ENCODE results near the gene TAPT1.
"Not testable (repeated sequence)": the region's sequence is repeated elsewhere in the genome, so short reads cannot be mapped to it uniquely, and the experiment has no call there.

The TAPT1 gene

DNA sequence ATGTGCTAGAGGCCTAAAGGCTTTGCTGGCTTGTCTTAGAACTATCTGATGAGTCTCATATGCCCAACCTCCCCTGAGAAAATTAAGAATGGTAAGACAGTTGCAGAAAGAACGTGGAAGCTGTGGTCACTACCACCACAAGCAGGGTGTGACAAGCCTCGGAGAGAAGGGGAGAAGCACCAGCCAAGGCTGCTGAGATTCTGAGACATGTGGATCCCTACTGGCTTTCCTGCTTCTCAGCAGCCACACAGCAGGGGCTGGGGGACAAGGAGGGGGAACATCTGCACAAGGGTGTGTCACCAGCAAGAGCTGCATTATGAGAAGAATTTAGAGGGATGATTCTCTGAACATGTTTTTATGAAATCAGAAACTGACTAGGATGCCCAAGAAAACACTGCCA lies 19.4 kb downstream of the TAPT1 start:
- DNase-seq, result no peak

DNA sequence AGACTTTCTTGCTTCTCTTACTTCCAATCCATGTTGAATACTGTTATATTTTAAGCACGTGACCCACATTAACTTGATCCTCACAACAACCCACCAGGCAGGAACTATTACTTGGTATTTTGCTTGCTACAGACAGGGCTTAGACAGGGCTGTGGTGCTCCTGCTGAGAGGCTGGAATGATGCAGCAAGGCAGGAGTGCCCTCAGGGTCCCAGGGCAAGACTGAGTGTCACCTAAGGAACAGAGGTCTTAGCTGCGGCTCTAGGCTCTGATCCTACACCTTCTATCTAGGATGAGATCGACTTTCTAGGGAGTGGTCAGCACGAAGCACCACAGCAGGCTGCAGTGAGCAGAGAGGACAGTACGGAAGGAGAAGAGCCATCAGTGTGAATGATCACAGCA lies 20.0 kb downstream of the TAPT1 start:
- DNase-seq, result no peak

DNA sequence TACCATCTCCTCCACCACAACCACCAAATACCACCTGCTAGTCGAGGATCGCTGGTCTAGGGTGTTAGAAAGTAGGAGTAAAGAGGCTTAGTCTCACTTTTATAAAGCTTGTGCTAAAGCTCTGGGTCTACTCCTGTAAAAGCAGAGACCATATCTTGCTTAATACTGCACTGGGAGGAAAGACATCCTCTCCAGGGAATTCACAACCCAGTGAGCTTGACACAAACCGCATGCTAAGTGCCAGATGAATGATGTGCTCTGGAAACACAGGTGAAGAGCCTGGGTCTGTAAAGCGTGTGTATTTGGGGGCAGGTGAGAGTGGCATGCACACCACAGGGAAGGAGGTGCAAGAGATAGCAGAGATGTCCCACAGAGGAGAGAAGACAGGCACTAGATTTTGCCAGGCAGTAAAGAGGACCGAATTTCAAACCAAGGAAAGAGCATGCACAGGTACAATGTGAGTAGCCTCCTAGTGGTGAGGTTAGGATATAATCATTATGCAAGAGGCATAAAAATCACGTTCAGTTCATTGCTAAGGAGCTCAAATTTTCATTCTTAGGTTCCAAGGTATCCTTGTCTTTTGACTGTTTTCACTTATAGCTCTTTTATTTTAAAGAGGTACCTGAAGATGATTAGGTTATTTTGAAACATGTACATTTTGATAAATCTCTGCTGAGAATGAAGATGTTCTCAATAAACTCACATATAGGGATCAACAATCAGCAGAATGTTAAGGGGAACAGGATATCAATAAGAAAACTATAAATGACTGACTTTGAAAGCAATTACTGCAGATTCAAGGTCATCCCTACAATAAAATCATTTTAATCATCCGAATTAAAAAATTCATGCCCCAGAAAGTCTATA lies 20.7 kb downstream of the TAPT1 start:
- DNase-seq, result no peak

DNA sequence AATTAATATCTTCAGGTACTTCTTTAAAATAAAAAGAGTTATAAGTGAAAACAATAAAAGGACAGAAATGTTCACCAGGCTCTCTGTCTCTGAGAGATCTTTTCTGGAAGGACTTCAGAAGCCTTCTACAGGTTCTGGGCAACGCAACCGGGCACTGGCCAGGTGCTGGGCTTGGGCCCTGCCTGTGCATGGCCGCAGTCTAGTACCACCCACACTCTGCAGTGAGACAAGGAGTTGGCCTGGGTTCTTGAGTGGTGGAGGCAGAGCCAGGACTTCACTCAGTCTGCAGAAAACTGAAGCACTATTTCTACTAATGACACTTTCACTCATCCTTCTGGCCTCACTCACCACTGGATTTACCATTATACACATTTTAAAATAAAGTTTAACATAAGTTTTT lies 21.8 kb downstream of the TAPT1 start:
- no peak for DNase-seq

DNA sequence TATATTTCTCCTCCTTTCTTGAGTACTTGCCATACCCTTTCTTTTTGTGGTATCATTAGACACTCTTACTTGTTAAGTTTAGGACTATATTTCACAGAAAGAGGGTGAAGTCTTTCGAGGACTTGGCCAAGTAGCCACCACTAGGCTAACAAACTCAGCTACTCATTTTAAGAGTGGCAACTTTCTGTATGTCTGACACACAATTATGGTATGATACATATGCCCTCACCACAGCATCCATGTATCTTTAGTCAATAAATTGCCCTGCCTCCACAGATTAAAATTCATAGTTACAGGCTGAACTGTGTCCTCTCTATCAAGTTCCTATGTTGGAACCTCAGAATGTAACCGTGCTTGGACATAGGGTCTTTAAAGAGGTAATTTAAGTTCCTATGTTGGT lies 23.2 kb downstream of the TAPT1 start:
- DNase-seq, result no peak

DNA sequence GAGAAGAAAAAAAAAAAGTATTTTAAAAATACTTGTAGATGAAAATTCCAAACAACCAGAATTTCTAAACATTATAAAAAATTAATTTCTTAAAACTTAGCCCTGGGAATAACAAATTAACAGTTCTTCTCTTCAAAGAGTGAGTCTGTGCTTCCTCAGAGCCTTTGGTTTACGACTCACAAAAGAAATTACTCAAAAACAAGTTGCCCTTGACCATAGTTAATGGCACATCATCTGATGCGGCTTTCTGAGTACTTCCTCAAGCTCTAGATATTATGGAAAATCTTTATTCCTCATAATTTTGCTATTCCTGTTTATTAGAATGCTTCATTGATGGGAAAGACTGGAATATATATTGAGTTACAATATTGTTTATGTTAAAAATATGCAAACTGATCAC lies 23.7 kb downstream of the TAPT1 start:
- no peak for DNase-seq

DNA sequence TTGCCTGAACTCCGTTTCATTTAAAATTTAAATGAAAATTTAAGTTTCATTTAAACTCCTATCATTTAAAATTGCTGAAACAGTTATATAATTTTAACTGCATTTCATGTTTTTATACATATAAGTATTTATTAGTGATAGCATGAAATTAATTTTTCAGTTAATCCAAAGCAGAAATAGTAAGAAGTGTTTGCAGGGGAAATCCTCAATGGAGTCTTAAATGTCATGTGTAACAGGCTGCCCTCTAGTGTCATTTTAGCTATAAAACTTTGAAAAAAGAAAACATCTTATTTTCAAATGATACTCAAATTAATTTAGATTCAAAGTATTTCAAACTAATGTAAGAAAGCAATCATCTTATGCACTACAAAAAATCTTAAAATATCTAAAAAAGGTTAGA lies 27.2 kb downstream of the TAPT1 start:
- peak; percentile 30 for DNase-seq

DNA sequence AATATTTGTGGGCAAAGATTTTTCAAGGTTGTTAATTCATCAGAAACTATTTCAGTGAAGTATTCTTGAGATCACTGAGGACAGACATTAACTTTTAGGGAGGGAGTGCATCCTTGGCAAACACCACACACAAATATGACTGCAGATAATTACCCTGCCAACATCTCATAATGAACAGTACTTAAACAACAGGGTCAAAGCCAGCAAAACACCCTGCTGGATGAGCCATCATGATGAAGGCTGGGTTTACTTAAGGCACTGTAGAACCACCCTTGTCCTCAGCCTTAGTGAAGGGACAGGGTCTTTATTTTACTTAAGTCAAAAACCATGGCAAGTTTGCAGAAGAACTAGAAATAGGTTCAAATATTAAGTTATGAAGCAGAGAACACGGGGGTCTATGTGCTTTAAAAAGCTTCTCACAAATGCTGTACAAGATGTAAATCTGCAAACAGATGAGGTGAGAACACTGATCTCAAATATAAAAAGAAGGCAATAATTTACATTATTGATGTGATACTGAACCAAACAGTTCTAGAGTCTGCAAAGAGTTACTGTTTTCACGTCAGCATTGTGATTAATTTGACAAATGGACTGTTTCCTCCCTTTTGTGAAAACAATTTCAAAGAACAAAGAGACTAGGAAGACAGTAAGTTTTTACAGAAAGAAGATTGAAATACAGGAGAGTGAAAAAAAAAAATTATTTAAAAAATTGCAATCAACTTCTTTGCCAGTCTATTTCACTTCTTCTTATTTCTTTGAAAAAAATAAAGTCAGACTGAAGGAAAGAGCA lies 28.2 kb downstream of the TAPT1 start:
- DNase-seq, result no peak

DNA sequence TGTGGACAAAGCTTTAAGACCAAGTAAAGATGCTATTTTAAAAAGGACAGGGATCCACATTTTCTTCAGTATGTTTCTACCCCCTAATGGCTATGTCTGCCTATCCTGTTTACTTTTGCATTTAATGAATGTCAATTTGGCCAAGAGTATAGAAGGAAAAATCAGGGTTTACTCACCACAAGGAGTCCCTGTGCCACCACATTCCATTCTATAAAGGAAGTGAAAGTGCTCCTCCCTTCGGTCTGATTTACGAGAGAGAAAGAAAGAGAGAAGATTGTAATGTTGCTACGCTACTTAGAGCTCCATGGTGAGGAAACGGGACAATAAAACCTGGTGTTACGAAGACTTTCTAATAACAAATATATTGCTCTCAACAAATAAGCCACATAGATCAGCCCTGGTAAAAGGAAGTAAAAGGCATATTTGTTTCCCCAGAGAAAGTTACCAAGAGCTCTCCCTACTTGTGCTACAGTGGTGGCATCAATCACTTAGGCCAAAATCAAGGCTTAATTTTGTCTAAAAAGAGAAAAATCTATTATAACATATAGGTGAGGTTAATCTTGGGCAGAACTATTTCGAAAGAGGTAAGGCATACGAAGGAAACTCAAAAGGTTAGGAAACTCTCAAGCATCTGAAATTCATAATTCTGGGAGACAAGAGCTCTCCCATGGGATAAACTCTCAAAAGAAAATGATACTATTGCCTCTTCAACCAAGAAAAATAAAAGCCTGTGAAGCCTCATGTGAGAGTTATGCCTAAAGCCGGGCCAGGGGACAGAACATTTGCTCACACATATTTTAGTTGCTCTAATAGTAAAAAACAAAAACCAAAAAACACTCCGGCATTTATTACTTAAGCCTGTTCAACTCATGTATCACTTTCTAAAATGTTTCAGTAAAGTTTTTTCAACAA lies 29.5 kb downstream of the TAPT1 start:
- peak; percentile 71 for DNase-seq

DNA sequence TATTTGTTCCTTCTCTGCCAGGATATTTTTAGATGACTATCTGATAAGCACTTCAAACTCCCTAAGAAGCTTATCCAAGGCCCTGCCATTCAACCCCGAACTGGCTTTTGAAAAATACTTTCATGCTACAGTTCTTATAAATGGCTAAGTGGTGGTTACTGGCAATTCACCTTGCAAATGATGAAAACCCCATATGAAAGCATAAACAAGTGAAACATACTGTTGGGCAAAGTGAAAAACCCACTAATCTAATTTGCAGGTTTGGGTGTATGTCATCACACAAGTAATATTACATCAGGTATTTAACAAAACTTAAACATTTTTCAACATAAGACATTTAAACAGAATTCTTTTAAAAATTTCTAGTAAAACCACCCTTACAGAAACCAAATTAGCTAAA lies 31.1 kb downstream of the TAPT1 start:
- DNase-seq, result no peak

DNA sequence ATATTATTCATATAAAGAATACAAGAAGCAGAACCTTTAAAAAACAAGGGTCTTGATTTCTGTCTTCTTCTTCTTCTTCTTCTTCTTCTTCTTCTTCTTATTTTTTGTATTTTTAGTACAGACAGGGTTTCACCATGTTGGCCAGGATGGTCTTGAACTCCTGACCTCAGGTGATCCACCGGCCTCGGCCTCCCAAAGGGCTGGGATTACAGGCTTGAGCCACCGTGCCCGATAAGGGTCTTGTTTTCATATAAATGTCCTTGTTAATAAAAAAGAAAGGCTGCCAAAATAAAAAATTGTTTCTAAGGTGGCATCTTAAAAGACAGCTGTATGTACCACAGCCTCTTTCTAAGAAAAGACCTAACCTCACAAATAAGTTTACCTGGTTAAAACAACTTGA lies 31.5 kb downstream of the TAPT1 start:
- not testable (repeated sequence) for DNase-seq

DNA sequence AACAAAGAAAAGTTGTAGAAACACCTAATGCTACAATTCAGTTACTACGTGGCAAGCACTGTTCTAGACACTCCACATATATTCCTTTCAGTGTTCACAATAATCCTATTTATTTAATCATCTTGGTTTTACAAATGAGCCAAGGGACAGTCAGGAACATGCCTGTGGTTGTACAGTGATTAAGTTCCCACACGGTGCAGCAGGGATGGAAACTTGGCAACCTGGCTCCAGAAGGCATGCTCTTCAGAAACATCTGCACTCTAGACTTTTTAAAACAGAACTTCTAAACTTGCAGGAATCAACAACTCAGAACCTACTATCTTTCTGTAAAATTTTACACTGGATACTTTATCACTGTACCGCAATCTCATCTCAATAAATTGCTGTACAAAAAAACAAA lies 32.1 kb downstream of the TAPT1 start:
- peak; percentile 61 for DNase-seq

DNA sequence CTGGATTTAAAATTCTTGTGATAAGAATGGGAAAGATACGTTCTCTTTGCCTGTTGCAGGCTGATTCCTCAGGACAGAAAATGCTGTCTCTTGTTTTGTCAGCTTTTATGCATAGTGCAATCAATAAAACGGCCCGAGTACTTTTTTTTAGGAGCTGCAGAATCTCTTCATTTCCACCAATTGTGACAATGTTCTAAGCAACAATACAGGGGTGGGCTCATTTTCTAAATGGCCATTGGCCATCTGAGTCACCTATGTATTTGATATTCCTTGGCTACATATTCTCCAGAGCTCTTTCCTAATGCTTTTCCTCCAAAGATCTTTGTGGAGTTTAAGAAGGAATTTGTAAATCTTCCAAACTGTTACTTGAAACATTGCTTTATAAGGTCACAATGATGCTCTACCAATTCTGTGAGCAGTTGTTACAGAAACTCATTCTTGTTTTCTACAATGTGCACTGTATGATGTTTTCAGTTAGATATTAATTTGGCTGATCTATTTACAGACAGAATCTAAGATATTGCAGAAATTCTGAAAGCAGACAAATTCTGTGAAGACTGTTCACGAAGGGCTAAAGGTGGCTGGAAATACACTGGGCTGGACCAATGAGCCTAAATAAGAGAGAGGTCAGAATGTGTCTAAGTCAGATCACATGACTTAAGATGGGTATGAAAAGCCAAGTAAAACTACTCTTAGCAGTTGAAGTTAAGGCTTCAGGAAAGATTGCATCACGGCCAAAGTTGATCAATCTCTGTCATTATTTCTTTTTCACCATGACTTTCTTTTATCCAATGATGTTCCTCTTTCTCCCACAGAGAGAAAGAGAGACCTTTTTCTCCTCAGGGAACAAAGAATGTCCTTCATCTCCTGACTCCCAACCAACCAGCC lies 33.4 kb downstream of the TAPT1 start:
- DNase-seq, result peak; percentile 46

DNA sequence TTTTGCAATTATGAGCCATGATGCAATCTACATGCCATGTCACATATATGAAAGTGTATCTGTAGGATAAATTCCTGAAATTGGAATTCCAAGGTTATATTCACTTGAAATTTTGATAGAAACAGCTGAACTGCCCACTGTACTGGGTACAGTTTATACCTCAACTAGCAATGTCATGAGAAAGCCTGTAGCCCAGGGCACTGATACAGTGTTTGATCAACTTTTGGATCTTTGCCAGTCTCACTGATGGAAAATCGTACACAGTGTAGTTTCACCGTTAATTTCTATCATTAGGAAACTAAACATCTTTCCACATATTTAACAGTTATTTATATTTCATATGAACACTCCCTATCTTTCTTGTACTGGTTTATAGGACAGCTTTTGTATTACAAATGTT lies 34.2 kb downstream of the TAPT1 start:
- DNase-seq, result no peak

DNA sequence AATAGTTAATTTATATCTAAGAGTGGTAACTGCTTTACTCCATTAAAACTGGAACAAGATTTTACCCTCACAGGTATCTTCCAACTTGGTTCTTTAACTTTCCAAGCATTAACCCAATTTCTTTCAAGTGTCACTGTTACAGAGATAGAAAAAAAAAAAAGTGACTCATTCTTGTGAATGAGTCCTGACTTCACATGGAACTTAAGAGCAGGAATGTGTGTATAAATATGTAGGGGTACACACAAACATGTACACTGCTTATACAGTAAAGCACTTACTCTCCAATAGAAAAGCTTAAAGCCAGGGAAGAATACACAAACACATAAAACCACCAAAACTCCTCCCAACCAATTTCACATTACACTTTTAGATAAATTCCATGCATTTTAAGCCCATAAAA lies 38.8 kb downstream of the TAPT1 start:
- DNase-seq, result no peak

DNA sequence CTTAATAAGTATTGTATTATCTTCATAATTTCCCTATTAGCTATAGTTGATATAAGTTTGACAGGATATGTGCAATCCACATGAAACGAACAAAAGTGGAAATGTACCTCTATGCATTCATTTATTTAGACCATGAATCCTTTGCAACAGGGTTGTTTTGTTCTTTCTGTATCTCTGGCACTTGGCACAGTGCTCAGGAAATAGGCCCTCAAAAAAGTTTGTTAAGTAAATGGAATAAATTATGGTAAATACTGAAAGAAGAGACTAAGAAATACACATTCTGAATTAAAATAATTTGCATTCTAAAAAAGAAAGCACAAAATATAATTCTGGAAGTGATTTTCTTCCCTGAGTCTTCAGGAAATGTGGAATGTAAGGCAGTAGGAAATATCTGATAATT lies 39.3 kb downstream of the TAPT1 start:
- no peak for DNase-seq

DNA sequence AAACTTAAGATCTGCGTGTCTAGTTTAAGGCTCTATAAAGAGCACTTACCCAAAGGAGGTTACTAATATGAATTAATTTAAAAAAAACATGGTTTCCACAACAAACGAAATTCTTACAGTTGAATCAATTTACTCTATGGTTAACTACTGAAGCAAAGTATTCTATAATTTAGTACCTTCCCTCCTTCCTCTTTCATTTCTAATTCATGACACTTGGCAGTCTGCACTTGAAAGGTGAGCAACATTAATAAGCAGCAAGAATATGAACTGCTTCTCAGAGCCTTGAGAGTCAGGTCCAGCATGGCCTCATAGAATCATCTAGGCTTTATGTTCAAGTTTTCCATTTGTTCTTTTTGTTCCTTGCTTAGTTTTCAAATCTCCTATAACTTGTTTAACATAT lies 42.7 kb downstream of the TAPT1 start:
- DNase-seq, result no peak

DNA sequence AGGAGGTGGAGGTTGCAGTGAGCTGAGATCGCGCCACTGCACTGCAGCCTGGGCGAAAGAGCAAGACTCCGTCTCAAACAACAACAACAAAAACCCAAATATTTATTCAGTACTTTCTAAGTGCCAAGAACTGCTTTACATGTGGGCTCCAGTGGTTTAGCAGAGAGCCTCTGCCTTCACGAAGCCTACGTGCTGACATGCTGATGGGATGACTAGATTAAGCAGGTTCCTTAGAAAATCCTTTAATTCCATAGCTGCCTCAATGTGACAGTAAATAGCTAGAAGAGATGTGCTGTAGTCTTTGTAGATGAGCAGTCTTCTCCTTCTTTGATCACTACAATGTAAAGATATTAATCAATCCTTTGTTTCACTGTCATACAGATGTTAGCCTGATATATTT lies 49.6 kb downstream of the TAPT1 start:
- no peak for DNase-seq

DNA sequence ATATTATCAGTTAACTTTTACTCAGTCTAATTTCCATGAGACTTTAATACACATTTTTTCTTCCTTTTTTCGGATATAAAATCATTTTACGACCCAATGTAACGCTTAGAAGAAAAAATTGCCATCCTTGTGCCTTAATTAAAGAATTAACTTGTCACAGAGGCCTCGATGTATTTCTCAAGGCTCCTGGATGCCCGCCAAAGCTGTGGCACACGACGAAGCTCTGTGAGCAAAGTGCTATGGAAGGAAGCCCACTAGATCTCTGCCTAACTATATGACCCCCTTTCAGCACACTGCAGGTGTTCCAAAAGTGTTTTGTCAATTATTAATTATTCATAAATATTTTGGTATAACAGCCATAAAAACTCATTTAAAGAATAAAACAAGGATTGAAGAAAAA lies 54.4 kb downstream of the TAPT1 start:
- DNase-seq, result no peak

DNA sequence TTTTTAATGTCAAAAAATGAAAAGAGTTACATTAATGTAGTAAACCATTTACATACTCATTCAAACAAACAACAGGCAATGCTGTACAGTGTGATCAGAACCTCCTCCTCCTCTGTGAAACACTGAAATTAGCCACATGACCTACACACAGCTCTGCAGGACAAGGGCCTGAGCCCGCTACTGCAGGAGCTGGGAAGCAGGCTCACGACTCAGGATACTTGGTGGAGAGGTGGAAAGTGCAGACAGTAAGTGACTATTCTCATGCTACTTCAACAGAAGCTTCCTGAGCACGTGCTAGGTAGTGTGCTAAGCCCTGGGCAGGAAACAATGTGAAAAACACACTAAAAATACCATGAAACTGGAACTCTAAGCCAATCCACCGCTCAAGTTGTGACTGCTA lies 56.8 kb downstream of the TAPT1 start:
- no peak for DNase-seq

DNA sequence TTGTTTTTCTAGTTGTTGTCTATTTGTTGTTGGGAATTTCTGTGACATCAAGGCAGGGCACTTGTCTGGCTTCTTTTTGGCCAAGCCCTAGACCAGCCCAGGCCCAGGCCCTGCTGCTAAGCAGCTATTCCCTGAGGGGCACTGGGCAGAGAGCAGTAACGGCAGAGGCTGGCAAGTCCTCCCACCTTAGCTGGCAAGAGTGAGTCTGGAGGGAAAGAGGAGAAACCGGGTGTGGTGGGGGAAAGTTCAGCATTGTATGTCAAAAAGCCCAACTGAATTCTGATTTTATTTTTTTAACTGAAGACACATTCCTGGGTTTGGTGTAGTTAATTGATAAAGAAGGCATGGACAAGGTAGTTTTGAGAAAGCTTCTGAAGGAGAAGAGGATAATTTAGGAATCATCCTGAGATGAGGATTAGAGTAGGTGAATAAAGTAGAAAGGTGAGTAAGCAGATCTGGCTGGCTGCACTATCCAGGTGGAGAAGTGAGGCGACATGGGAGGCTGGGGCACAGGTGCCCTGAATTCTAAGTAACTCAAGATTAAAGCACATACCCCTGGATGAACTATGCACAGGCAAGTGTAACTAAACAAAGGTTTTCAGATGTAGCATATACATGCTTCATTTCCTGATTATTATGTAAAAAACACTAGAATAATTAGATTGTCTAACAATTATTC lies 57.4 kb downstream of the TAPT1 start:
- DNase-seq, result no peak

DNA sequence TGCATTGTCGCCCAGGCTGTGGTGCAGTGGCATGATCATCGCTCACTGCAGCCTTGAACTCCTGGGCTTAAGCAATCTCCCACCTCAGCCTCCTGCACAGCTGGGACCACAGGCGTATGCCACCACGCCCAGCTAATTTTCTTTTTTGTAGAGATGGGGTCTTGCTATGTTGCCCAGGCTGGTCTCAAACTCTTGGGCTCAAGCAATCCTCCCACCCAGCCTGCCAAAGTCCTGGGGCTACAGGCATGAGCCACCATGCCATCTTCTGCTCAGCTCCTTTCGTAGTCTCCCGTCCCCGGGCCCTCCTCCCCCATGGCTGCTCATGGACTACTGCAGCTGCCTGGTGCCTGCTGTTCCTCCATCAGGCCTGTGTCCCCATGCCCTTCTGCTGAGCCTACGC lies 58.1 kb downstream of the TAPT1 start:
- no peak for DNase-seq
